HepG2 (cell line): ENCODE measurements around the gene PSMD8. TPM values are rescaled to one million over a fixed set of nuclear protein-coding genes. Genes with fewer than 3 reads are reported as not detected.

Experiments used
- ATAC-seq: fragments of 200-7000 bp; cut with Tn5 transposase; 3 replicates; pipeline ENCODE4 v1.9.1; 2020; ENCODE audit warnings: mild to moderate bottlenecking, moderate library complexity
- BruUV-seq: library from RNA; stranded (reverse); fragments of 400-500 nt; replicated peaks from 2 replicates; lab custom pipeline; 2021; lab: Mats Ljungman, UMichigan
- CTCF ChIA-PET: fragments of 300-600 bp; formaldehyde crosslinking; extraction: SDS; loops from one replicate; lab custom pipeline; 2021; ENCODE audit warnings: low total read pairs, inconsistent platforms, low intra/inter-chr PET ratio; lab: Yijun Ruan, JAX
- POLR2A ChIA-PET: fragments of 350-600 bp; sonication (Branson Sonifier 250); formaldehyde crosslinking; loops from one replicate; lab custom pipeline; 2020; ENCODE audit warnings: antibody characterized with exemption, inconsistent platforms; lab: Yijun Ruan, JAX
- DNase-seq: peaks from one replicate; pipeline ENCODE4 v3.0.0-alpha.2; 2015; ENCODE audit warnings: low spot score
- FAIRE-seq: peaks from 3 replicates; lab custom pipeline; 2011; peaks lifted over from hg19 to GRCh38; lab: Jason Lieb, UNC
- H2AFZ ChIP-seq: one replicate; pipeline ENCODE4 v1.6.1; 2011; ENCODE audit warnings: low read length, inconsistent platforms
- H3K27ac ChIP-seq: fragments of 300-600 bp; 3 replicates; pipeline ENCODE4 v1.8.0; 2011; ENCODE audit warnings: mixed run types, mild to moderate bottlenecking, mixed read lengths, low read length, inconsistent platforms; ENCODE audit not compliant: insufficient read depth; ENCODE audit errors: extremely low read length
- H3K27me3 ChIP-seq, 2 experiments: fragments of 200-600 bp in 1 of 2; 2 replicates in 1 of 2; 3 replicates in 1 of 2; pipeline versions ENCODE4 v1.6.0 to v1.8.0; 2011; ENCODE audit warnings: low read length in 2 of 2, mild to moderate bottlenecking in 2 of 2, moderate library complexity in 2 of 2, inconsistent platforms in 1 of 2; ENCODE audit not compliant: insufficient read depth in 2 of 2, control insufficient read depth in 1 of 2
- H3K36me3 ChIP-seq, 2 experiments: fragments of 200-600 bp in 1 of 2; replicated peaks in 1 of 2; 2 replicates in 1 of 2; 3 replicates in 1 of 2; pipeline versions ENCODE4 v1.5.1 to v1.8.0; 2011; ENCODE audit warnings: low read length in 2 of 2, inconsistent platforms in 1 of 2; ENCODE audit not compliant: insufficient read depth in 2 of 2, control insufficient read depth in 1 of 2
- H3K4me1 ChIP-seq: 2 replicates; pipeline ENCODE4 v1.5.1; 2012; ENCODE audit warnings: low read length, inconsistent platforms; ENCODE audit not compliant: insufficient read depth
- H3K4me2 ChIP-seq: 2 replicates; pipeline ENCODE4 v1.6.0; 2011; ENCODE audit warnings: low read depth, low read length, inconsistent platforms
- H3K4me3 ChIP-seq, 3 experiments: fragments of 200-600 bp in 1 of 3; sonication (generic), shearing (Covaris generic) in 1 of 3; replicated peaks in 1 of 3; 2 replicates each; pipeline ENCODE4 v1.5.1; 2011 to 2016; ENCODE audit warnings: low read length in 3 of 3, inconsistent platforms in 2 of 3, low read depth in 2 of 3, mild to moderate bottlenecking in 2 of 3, control low read depth in 1 of 3, mixed read lengths in 1 of 3; ENCODE audit not compliant: insufficient read depth in 1 of 3
- H3K79me2 ChIP-seq: one replicate; pipeline ENCODE4 v1.6.1; 2011; ENCODE audit warnings: low read length, inconsistent platforms; ENCODE audit not compliant: insufficient read depth
- H3K9ac ChIP-seq: 2 replicates; pipeline ENCODE4 v1.6.0; 2011; ENCODE audit warnings: mild to moderate bottlenecking, low read depth, low read length, inconsistent platforms; ENCODE audit not compliant: insufficient read depth
- H3K9me3 ChIP-seq: 2 replicates; pipeline ENCODE4 v1.5.1; 2012; ENCODE audit warnings: mild to moderate bottlenecking, low read length
- H4K20me1 ChIP-seq: 2 replicates; pipeline ENCODE4 v1.6.0; 2011; ENCODE audit warnings: inconsistent platforms, mild to moderate bottlenecking, low read length, moderate library complexity; ENCODE audit not compliant: insufficient read depth
- AKAP8 ChIP-seq: sonication (generic); formaldehyde crosslinking; IDR thresholded peaks from 2 replicates; pipeline ENCODE4 v1.5.1; 2020; ENCODE audit warnings: mild to moderate bottlenecking, missing genetic modification reagents
- CERS6 ChIP-seq: sonication (generic); formaldehyde crosslinking; IDR thresholded peaks from 2 replicates; pipeline ENCODE4 v1.5.0; 2020; ENCODE audit warnings: missing genetic modification reagents
- HBP1 ChIP-seq: IDR thresholded peaks from 2 replicates; pipeline ENCODE4 v1.6.1; 2016; ENCODE audit warnings: low read depth, control low read depth
- MLX ChIP-seq: IDR thresholded peaks from 2 replicates; pipeline ENCODE4 v1.6.1; 2016
- ZHX2 ChIP-seq, 2 experiments: sonication (generic) in 1 of 2; formaldehyde crosslinking in 1 of 2; IDR thresholded peaks; 2 replicates each; pipeline versions ENCODE4 v1.6.1 to v1.9.0; 2014 to 2022; ENCODE audit warnings: antibody characterized with exemption in 1 of 2, borderline replicate concordance in 1 of 2, inconsistent platforms in 1 of 2, low read depth in 1 of 2, missing genetic modification reagents in 1 of 2
- ZNF382 ChIP-seq: sonication (generic); formaldehyde crosslinking; IDR thresholded peaks from 2 replicates; pipeline ENCODE4 v1.5.0; 2020; ENCODE audit warnings: missing genetic modification reagents, mild to moderate bottlenecking, borderline replicate concordance
- WGBS: methylation state at CpG from one replicate; pipeline ENCODE4 v1.1.6; 2017; ENCODE audit warnings: low lambda C conversion rate; 5-methylcytosine and 5-hydroxymethylcytosine counted together
- in situ Hi-C: cut with HindIII; loops from 2 replicates; pipeline ENCODE4 v1.10.0; 2017; ENCODE audit warnings: low pct_unique_long_range_greater_than_20kb; ENCODE audit not compliant: extremely low pct_ligation_motif_present
- intact Hi-C: fragments of 100-400 bp; cut with micrococcal nuclease; formaldehyde crosslinking; loops from one replicate; pipeline ENCODE4 v1.10.0; 2022; ENCODE audit not compliant: unreplicated experiment
- polyA plus RNA-seq, 8 experiments: library from polyadenylated mRNA; depleted of rRNA in 3 of 8; stranded (reverse) in 7 of 8; unstranded in 1 of 8; fragments of >200 nt; fragmentation: Illumina TruSeq in 4 of 8; extraction: Trizol in 4 of 8; gene quantifications; 2 replicates each; pipeline versions ENCODE4 v1.2.1 to v1.2.3, GENCODE V29; 2011 to 2016; ENCODE audit warnings: low read depth in 4 of 8, missing spikeins in 1 of 8, mixed read lengths in 1 of 8; ENCODE audit not compliant: insufficient read depth in 1 of 8
- total RNA-seq, 5 experiments: library from RNA; depleted of rRNA; stranded (reverse); fragments of >200 nt; fragmentation: Illumina TruSeq; extraction: Trizol; gene quantifications; 2 replicates each; pipeline ENCODE4 v1.2.3, GENCODE V29; 2016; ENCODE audit warnings: low read depth in 1 of 5
- TF ChIP-seq, protein P1 (sequence below): sonication (generic); formaldehyde crosslinking; IDR thresholded peaks from 2 replicates; pipeline ENCODE4 v1.4.0; 2020; ENCODE audit warnings: missing genetic modification reagents, mild to moderate bottlenecking, borderline replicate concordance

The PSMD8 gene
- total and polyA plus RNA-seq, 2 of the 13 experiments (the other 11 are each of a cell fraction or from before 2014, with no cell fraction given) = 162 to 296 TPM

- TF ChIP-seq ZHX2 (IDR thresholded peaks at IDR 0.05; ENCODE audit: low read depth) (no peak), ZHX2 (CRISPR knock-in tag; IDR thresholded peaks at IDR 0.05; ENCODE audit: borderline replicate concordance) (no peak)
Measured at GRCh38 chr19:38369584-38369983, 4.8 kb upstream of the PSMD8 start (continued).

GRCh38 chr19:38370299-38370698, 4.1 kb upstream of the PSMD8 start:
- Histone ChIP-seq H3K36me3 (no peaks in the 10 kb centered on the region), H3K9ac (no peak overlapping the region), H4K20me1 (no peaks in the 10 kb centered on the region), H3K27me3 (peaks cover 0 to 2% of the 10 kb centered on the region in 2 experiments; a peak in 1 of 5 replicates), H3K4me3 (no peak overlapping the region), H3K9me3 (no peaks in the 10 kb centered on the region), H2AFZ (no peak overlapping the region), H3K27ac (no peak overlapping the region), H3K4me1 (peaks cover 30% of the 10 kb centered on the region), H3K4me2 (no peak overlapping the region), H3K79me2 (peaks cover 4% of the 10 kb centered on the region)
- in situ Hi-C loops (no loop called here), intact Hi-C loops (loop anchor here (1.0 kb wide), 1 partner anchor 8 kb away; no protein-coding TSS in a partner anchor)
- no TSS peak for BruUV-seq
- FAIRE-seq (no peak), ATAC-seq (no peak), DNase-seq (no peak)
- ChIA-PET CTCF (no interaction called here), POLR2A (no interaction called here)
- 20% methylated on average over 12 of the region's 12 CpGs for WGBS
- TF ChIP-seq, protein P1, sequence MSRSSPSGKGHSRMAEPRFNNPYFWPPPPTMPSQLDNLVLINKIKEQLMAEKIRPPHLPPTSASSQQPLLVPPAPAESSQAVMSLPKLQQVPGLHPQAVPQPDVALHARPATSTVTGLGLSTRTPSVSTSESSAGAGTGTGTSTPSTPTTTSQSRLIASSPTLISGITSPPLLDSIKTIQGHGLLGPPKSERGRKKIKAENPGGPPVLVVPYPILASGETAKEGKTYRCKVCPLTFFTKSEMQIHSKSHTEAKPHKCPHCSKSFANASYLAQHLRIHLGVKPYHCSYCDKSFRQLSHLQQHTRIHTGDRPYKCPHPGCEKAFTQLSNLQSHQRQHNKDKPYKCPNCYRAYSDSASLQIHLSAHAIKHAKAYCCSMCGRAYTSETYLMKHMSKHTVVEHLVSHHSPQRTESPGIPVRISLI (CRISPR knock-in tag) = no peak
- TF ChIP-seq AKAP8 (CRISPR knock-in tag) (no peak), ZNF382 (CRISPR knock-in tag) (no peak), MLX (no peak), HBP1 (CRISPR knock-in tag) (peak; percentile 47; the same call in 1 of the 2 replicates), CERS6 (CRISPR knock-in tag) (no peak)
